CD4-positive, alpha-beta T cell (primary cell): ENCODE data around the gene GRIK5. TPM values are rescaled to one million over a fixed set of nuclear protein-coding genes. Genes with fewer than 3 reads are reported as not detected.

Experiments
- ATAC-seq: fragments of 200-7000 bp; cut with Tn5 transposase; one replicate; pipeline ENCODE4 v1.10.0; 2022; ENCODE audit warnings: mild to moderate bottlenecking; ENCODE audit not compliant: poor library complexity
- CTCF ChIA-PET: fragments of 350-600 bp; sonication (Branson Sonifier 250); formaldehyde crosslinking; loops from one replicate; lab custom pipeline; 2021; ENCODE audit warnings: antibody characterized with exemption, inconsistent platforms; lab: Charles Lee
- POLR2A ChIA-PET: fragments of 350-600 bp; sonication (Branson Sonifier 250); formaldehyde crosslinking; loops from one replicate; lab custom pipeline; 2021; ENCODE audit warnings: antibody characterized with exemption, inconsistent platforms; lab: Charles Lee
- DNase-seq, 14 experiments: peaks; one replicate each; pipeline ENCODE4 v3.0.0-alpha.2; 2013 to 2020; ENCODE audit warnings: mixed read lengths in 2 of 14
- H3K27ac ChIP-seq, 2 donors: one replicate each; pipeline versions ENCODE4 v1.5.1 to v1.7.0; 2013; ENCODE audit warnings: low read length in 2 of 2, low read depth in 1 of 2, mild to moderate bottlenecking in 1 of 2
- H3K27me3 ChIP-seq, 2 experiments: 1 replicate in 1 of 2; 2 replicates in 1 of 2; pipeline versions ENCODE4 v1.6.1 to v1.7.0; 2013; ENCODE audit warnings: low read length in 2 of 2, control low read depth in 1 of 2, mild to moderate bottlenecking in 1 of 2, moderate library complexity in 1 of 2; ENCODE audit not compliant: insufficient read depth in 2 of 2, control insufficient read depth in 1 of 2
- H3K36me3 ChIP-seq: one replicate; pipeline ENCODE4 v1.6.1; 2013; ENCODE audit warnings: low read length, control low read depth; ENCODE audit not compliant: insufficient read depth
- H3K4me1 ChIP-seq: one replicate; pipeline ENCODE4 v1.6.1; 2013; ENCODE audit warnings: low read length, control low read depth; ENCODE audit not compliant: insufficient read depth
- H3K4me3 ChIP-seq: one replicate; pipeline ENCODE4 v1.5.1; 2013; ENCODE audit warnings: mild to moderate bottlenecking, low read length, moderate library complexity
- H3K9me3 ChIP-seq, 2 experiments: 1 replicate in 1 of 2; 2 replicates in 1 of 2; pipeline versions ENCODE4 v1.6.1 to v1.7.0; 2013; ENCODE audit warnings: low read length in 2 of 2, mild to moderate bottlenecking in 2 of 2, control low read depth in 1 of 2, moderate library complexity in 1 of 2; ENCODE audit not compliant: control insufficient read depth in 1 of 2, insufficient read depth in 1 of 2
- H3K27ac Mint-ChIP-seq: one replicate; pipeline ENCODE4 v1.8.0; 2020; ENCODE audit warnings: mixed read lengths
- H3K27me3 Mint-ChIP-seq: one replicate; pipeline ENCODE4 v1.8.0; 2021; ENCODE audit warnings: mixed read lengths
- H3K36me3 Mint-ChIP-seq: one replicate; pipeline ENCODE4 v1.8.0; 2021; ENCODE audit warnings: low read depth, mixed read lengths
- H3K4me1 Mint-ChIP-seq: one replicate; pipeline ENCODE4 v1.8.0; 2021; ENCODE audit warnings: low read depth, mixed read lengths
- H3K4me3 Mint-ChIP-seq: one replicate; pipeline ENCODE4 v1.8.0; 2020; ENCODE audit warnings: mild to moderate bottlenecking, mixed read lengths
- H3K9me3 Mint-ChIP-seq: one replicate; pipeline ENCODE4 v1.8.0; 2020; ENCODE audit warnings: mixed read lengths
- intact Hi-C, 2 experiments: fragments of 100-400 bp; cut with DNase I in 1 of 2; cut with micrococcal nuclease in 1 of 2; formaldehyde crosslinking; loops; one replicate each; pipeline versions ENCODE4 v1.15.1 to v1.9.0; 2023 to 2025; cut with DNase I, micrococcal nuclease
- total RNA-seq, 174 experiments: library from RNA in 2 of 174; stranded (reverse) in 2 of 174; gene quantifications; one replicate each; pipeline ENCODE4 v1.2.3 and lab custom pipeline; 2021 to 2026
- TF ChIP-seq, protein P1 (sequence below): fragments of 200-600 bp; IDR thresholded peaks from one replicate; pipeline ENCODE4 v1.8.0; 2022; ENCODE audit warnings: antibody characterized with exemption, mild to moderate bottlenecking

GRIK5 gene
- total RNA-seq, 2 experiments from 2014 or later, result 0.66 to 0.75 TPM

DNA sequence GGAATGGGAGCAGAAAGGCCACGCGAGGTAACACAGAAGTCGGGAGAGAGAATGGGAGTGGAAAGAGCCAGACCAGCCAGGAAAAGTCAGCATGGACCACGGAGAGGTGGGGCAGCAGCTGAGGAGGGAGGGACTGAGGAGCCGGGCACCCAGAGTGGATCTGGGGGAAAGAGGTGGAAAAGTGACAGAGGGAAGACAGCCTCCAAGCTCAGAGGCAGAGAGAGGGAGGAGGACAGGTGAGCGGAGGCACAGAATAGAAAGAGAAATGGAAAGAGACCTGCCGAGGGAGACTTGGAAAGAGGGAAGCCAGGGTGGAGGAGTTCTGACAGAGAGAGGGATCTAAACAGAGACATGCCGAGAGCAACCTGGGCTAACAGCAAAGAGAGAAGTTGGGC lies 1.6 kb downstream of the GRIK5 start:
- Histone ChIP-seq H3K27ac (no peak overlapping the region), H3K4me3 (no peak overlapping the region), H3K9me3 (peaks cover 0 to 6% of the 10 kb centered on the region in 2 experiments), H3K27me3 (peaks cover 23 to 28% of the 10 kb centered on the region in 2 experiments), H3K36me3 (no peaks in the 10 kb centered on the region), H3K4me1 (peaks cover 14% of the 10 kb centered on the region)
- intact Hi-C loops, result no loop called here
- H3K4me3 Mint-ChIP-seq, result no peak overlapping the region
- no peak for DNase-seq
- TF ChIP-seq, protein P1, sequence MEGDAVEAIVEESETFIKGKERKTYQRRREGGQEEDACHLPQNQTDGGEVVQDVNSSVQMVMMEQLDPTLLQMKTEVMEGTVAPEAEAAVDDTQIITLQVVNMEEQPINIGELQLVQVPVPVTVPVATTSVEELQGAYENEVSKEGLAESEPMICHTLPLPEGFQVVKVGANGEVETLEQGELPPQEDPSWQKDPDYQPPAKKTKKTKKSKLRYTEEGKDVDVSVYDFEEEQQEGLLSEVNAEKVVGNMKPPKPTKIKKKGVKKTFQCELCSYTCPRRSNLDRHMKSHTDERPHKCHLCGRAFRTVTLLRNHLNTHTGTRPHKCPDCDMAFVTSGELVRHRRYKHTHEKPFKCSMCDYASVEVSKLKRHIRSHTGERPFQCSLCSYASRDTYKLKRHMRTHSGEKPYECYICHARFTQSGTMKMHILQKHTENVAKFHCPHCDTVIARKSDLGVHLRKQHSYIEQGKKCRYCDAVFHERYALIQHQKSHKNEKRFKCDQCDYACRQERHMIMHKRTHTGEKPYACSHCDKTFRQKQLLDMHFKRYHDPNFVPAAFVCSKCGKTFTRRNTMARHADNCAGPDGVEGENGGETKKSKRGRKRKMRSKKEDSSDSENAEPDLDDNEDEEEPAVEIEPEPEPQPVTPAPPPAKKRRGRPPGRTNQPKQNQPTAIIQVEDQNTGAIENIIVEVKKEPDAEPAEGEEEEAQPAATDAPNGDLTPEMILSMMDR, result no peak
- H3K27ac Mint-ChIP-seq, result no peak overlapping the region
- no peaks in the 10 kb centered on the region for H3K9me3 Mint-ChIP-seq
- no peaks in the 10 kb centered on the region for H3K4me1 Mint-ChIP-seq
- H3K36me3 Mint-ChIP-seq, result no peaks in the 10 kb centered on the region
- peaks cover 11% of the 10 kb centered on the region for H3K27me3 Mint-ChIP-seq
- ChIA-PET POLR2A (no interaction called here), CTCF (no interaction called here)
- no peak for ATAC-seq

DNA sequence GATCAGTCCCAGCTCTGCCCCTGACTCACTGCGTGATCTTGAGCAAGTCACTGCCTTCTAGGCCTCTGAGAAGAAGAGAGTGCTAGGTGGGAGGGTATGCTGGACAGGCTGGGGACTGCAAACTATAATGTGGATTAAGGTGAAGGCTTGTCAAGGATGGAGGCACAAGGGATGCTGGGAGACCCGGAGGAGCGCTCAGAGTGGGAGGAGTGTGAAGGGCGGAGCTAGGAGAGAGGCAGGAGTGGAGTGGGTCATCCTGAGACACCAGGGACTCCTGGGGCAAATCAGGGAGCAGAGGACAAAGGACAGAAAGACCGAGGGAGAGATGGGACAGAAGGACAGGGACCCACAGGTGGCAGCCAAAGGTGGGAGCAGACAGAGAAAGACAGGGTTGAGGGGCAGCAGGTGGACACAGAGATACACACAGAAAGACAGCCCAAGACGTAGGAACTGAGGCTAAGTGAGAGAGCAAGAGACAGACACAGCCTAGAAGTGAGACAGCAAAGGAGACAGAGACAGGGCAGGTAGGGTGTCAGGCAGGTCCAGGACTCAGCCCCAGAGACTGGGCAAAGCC lies 2.6 kb downstream of the GRIK5 start:
- Mint-ChIP-seq H3K27ac (no peak overlapping the region), H3K36me3 (no peaks in the 10 kb centered on the region), H3K9me3 (no peaks in the 10 kb centered on the region), H3K27me3 (peaks cover 11% of the 10 kb centered on the region), H3K4me3 (no peak overlapping the region), H3K4me1 (no peaks in the 10 kb centered on the region)
- Histone ChIP-seq H3K27ac (no peak overlapping the region), H3K9me3 (peaks cover 0 to 6% of the 10 kb centered on the region in 2 experiments), H3K36me3 (no peaks in the 10 kb centered on the region), H3K27me3 (peaks cover 23 to 28% of the 10 kb centered on the region in 2 experiments), H3K4me3 (no peak overlapping the region), H3K4me1 (peaks cover 14% of the 10 kb centered on the region)
- ATAC-seq (no peak), DNase-seq (no peak)
- CTCF ChIA-PET, result no interaction called here
- intact Hi-C loops, result no loop called here
- POLR2A ChIA-PET, result interaction anchor here (0.7 kb wide), 1 partner anchor 11 kb away, joined by 4 read pairs; no protein-coding TSS in a partner anchor
- TF ChIP-seq, protein P1, result no peak

DNA sequence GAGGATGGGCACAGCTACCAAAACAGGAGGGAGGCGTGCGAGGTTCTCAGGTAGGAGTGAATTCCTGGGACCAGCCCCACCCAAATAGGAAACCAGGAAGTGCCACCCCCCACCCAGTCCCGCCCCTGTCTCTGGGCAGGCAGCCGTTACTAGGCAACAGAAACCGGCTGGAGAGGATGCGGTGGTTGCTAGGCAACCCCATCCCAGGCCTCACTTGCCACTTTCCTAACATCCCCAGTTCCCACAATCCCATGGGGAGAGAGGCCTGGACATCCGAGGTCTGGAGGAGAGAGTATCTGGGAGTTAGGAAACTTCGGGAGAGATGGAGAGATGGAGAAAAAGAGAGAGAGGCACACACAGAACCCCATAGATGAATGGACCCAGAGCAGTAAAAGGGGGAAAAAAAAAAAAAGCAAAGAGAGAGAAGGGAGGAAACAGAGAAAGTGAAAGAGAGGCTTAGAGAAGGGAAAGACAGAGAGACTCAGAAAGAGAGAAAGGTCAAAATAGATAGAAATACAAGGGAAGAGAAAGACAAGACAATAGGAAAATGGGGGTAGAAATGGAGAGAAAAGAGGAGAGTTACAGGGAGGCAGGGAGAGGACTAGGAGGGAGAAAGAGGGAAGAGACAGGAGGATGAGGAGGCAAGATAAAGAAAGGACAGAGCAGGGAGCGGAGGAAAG lies 3.8 kb downstream of the GRIK5 start:
- CTCF ChIA-PET, result no interaction called here
- TF ChIP-seq, protein P1, result no peak
- H3K4me3 Mint-ChIP-seq, result no peak overlapping the region

More for the DNA sequence above, 3.8 kb downstream of the GRIK5 start:
- Histone ChIP-seq H3K27me3 (peaks cover 23 to 28% of the 10 kb centered on the region in 2 experiments), H3K4me3 (no peak overlapping the region), H3K27ac (no peak overlapping the region), H3K9me3 (peaks cover 0 to 6% of the 10 kb centered on the region in 2 experiments), H3K36me3 (no peaks in the 10 kb centered on the region), H3K4me1 (peaks cover 14% of the 10 kb centered on the region)
- DNase-seq (no peak), ATAC-seq (no peak)
- Mint-ChIP-seq H3K27ac (no peak overlapping the region), H3K27me3 (peaks cover 11% of the 10 kb centered on the region), H3K36me3 (no peaks in the 10 kb centered on the region), H3K4me1 (no peaks in the 10 kb centered on the region), H3K9me3 (no peaks in the 10 kb centered on the region)
- POLR2A ChIA-PET, result interaction anchor here (0.5 kb wide), 1 partner anchor 47 kb away, joined by 3 read pairs; no protein-coding TSS in a partner anchor
- intact Hi-C loops, result no loop called here
